Activated CD4-positive, alpha-beta T cell treated with anti-CD3 and anti-CD28 coated beads, Interleukin-2, Interleukin-4, amounts not matched to agents 100 ng/mL and 50 ng/mL, durations not matched to agents 16 hours and 8 hours (primary cell): ENCODE data around the gene TMEM170A.
"Not testable (repeated sequence)": the region's sequence is repeated elsewhere in the genome, so short reads cannot be mapped to it uniquely, and the experiment has no call there.

Experiments
- DNase-seq: peaks from one replicate; pipeline ENCODE4 v3.0.0-alpha.2; 2020; ENCODE audit warnings: low spot score

The TMEM170A gene

DNA sequence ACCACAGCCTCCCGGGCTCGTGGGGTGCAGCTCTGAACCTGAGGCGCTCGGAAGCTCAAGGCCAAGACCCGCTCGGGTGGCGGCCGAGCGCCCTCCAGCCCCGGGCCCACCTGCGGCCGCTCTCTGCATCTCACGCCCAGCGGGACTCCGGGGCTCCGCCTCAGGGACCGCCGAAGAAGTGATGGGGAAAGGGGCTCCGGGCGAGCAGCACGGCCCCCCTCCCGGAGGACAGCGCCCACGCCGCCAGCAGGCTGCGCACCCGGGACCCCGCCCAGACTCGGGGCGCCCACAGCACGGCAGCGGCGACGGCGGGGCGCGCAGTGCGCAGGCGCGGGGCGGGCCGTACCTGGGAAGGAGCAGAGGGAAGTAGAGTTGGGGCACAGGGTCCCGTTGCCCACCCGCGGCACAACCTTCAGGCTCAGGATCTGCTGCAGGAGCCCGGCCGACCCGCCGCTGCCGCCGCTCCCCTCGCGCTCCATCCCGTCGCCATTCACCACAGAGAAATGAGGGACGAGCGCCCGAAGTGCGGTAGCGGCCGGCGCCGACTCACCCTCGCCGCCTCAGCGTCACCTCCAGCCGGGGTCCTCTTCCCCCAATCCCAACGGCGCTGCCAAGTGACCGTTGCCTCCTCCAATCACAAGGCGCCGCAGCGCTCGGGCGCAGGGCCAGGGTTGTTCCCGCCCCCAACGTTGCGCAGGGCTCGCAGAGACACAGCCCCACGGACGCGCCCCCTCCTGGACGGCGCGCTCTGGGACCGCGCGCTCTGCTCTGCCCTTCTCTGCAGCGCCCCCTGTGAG is at the start of gene TMEM170A:
Gene TMEM170A (minus strand): TSS at position 568 of the 797 bp plus-strand sequence. CDS start 89 bp downstream, at position 479.
- DNase-seq: peak; percentile 99

DNA sequence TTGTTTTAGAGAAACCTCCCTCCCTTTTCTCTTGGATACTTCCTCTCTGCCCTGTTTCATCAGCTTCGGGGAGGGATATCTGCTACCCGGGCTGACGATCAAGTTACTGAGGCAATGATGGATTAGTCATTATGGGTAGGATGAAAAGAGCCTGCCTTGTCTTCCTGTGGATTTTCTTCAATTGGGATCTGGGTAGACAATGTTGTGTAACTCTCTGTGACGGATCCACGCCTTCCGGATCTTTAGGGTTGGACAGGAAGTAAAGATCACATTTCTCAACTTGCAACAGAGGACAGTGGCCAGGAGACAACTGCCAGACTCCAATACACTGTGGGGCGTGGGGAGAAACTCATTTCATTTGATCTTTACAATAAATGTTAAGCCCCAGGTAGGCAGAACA is 42.1 kb upstream of the TMEM170A start:
- no peak for DNase-seq

GRCh38 chr16:75506107-75506506 is 41.6 kb upstream of the TMEM170A start:
- no peak for DNase-seq

- DNase-seq: no peak
Measured at GRCh38 chr16:75503801-75504200, 39.3 kb upstream of the TMEM170A start.

GRCh38 chr16:75502916-75503605 is 38.6 kb upstream of the TMEM170A start:
- no peak for DNase-seq

DNA sequence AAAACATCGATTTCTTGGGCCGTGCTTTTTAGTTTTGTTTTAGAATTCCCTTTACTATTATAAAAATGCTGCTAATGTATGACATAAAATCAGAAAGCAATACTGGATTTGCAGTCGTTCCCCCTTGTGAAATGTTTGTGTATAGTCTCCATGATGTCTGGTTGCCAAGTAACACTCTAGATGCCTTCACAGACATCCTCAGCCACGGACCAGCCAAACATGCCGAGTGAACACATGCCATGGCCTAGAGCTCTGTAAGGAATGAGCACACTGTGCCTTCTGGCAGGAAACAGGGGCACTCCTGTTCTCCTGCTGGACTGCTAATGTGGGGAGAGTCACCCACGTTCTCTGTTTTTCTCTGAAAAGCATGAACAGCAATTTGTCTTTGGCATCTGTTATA is 37.3 kb upstream of the TMEM170A start:
- DNase-seq: not testable (repeated sequence)

- no peak for DNase-seq
Measured at GRCh38 chr16:75501359-75501758, 36.9 kb upstream of the TMEM170A start.

DNA sequence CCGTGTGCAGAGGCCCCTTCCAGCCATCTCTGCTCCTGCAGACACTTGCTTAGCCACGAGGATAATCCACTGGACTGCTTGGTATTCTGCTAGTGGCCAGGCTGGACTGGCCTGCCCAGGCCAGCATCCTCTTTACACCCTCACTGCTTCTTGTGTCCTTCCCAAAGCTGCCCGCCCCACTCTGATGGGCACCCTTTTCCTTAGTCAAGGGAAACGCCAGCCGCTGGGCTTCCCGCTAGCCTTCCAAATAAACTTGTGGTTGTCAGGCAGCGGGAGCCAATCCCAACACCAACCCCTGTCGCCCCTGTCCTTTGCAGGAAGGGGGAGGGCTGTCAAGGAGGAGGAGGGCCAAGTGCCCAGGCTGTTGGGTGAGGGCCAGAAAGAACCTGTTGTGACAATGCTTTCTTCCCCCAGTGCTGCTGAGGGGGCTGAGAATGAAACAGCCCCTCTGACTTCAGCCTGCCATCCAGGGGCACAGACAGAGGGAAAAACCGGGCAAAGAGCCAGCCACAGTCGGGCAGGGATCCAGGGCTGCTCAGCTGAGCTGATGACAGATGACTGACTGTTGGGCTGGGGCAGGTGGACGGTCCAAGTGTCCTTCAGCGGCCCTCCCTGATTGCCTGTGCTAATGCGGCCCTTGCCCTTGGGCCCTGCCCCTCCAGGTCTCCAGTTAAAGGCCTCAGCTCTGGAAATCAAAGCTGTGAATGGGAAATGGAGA is 34.3 kb upstream of the TMEM170A start:
- DNase-seq: not testable (repeated sequence)

- no peak for DNase-seq
Measured at GRCh38 chr16:75497558-75497957, 33.1 kb upstream of the TMEM170A start.

- no peak for DNase-seq
Measured at GRCh38 chr16:75495076-75495674, 30.7 kb upstream of the TMEM170A start, which contains the start of gene CHST6. Gene CHST6 (minus strand): TSS chr16:75495441. CDS start chr16:75479828, 15,613 bp downstream.

- no peak for DNase-seq
Measured at GRCh38 chr16:75494661-75495075, 30.2 kb upstream of the TMEM170A start.

DNA sequence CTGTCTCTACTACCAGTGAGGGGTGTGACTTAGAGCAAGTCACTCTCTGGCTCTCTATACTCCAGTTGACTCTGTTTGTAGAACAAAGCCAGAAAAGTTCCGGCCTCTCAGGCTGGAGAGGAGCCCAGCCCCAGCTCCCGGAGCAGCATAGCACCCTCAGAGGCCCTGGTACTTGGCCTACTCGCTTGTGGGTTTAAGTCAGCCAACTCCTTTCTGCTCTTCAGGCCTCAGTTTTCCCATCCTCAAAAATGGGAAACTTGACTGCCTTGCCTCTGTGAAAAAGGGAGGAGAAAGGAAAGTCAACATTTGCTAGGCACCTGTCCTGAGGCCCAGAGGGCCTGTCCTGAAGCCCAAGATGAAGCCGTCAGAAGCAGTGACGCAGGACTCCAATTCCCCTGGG is 29.7 kb upstream of the TMEM170A start:
- DNase-seq: no peak

DNA sequence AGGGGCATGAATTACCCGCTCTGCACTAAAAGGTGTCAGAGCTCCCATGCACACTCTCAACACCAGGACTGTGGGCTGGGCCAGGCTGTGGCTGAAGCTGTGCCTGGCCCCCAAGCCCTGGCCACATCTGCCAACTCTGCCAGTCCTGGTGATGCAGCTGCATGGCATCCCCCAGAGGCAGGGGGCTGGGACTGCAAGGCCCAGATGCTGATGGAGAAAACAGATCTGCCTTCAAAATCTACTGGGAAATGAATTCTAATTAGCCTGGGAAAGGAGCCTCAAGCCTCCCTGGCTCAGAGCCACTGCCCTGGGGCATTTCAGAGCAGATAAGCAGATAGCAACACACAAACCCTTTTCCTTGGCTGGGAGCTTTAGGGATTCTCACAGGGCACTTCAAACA is 27.4 kb upstream of the TMEM170A start:
- no peak for DNase-seq

GRCh38 chr16:75488322-75488721 is 23.8 kb upstream of the TMEM170A start:
- DNase-seq: no peak

GRCh38 chr16:75486676-75487313 is 22.3 kb upstream of the TMEM170A start:
- no peak for DNase-seq

DNA sequence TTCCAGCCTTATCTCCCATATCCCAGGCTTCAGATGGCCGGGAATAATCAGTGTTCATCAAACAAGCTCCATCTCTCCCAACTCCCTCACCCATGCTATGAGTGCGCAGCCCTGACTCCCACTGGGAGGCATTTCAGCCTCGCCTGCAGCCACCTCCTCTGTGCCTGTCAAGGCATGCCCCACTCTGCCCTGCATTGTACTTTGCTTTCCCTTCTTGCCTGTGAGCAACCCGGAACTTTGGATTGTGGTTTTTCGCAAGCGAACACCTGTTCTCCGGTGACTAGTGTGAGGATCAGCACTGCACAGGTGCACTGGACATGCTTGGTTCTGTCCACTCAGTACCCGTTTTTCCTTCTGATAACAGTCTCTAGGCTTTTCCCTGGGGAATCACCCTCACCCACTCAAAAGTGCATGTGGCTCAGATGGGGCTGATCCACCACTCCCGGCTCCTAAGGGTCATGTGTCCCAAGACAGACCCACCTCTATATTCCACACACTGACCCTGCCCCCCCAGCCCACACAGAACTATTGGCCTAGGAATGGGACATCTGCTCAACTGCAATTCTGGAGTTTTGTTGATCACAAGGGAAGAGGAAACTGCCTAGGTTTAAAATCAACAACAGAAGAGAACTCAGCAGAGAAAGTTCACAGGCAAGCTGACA is 21.7 kb upstream of the TMEM170A start:
- no peak for DNase-seq

DNA sequence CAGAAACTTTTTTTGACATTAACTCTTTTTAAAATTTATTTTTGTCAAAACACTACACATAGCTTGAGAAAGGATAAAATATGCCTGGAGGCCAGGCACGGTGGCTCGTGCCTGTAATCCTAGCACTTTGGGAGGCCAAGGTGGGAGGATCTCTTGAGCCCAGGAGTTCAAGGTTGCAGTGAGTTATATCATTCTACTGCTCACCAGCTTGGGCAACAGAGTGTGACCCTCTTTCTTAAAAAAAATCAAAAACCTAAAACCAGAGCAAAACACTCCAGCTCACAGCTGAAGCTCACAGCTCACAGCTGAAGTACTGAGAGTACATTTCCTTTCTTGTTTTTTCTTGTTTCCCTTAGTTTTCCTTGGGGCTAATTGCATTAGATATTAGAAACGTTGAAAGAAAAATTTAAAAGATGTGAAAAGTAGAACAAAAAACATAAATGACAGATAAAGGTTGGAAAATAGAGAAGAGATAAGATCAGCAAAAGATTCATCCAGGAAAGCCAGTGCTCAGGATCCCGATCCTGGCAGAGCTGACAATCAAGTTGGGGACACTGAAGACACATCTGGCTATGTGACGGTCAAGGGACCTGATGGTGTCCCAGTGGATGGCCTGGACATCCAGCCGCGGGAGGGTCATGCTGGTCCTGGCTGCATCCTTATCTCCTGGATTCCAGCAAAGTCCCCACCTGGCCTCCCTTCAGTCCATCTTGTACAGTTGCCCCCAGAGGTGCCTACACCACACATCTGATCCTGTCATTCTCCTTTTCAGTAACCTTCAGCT is 20.9 kb upstream of the TMEM170A start:
- no peak for DNase-seq

- DNase-seq: no peak
Measured at GRCh38 chr16:75483222-75483621, 18.7 kb upstream of the TMEM170A start.

DNA sequence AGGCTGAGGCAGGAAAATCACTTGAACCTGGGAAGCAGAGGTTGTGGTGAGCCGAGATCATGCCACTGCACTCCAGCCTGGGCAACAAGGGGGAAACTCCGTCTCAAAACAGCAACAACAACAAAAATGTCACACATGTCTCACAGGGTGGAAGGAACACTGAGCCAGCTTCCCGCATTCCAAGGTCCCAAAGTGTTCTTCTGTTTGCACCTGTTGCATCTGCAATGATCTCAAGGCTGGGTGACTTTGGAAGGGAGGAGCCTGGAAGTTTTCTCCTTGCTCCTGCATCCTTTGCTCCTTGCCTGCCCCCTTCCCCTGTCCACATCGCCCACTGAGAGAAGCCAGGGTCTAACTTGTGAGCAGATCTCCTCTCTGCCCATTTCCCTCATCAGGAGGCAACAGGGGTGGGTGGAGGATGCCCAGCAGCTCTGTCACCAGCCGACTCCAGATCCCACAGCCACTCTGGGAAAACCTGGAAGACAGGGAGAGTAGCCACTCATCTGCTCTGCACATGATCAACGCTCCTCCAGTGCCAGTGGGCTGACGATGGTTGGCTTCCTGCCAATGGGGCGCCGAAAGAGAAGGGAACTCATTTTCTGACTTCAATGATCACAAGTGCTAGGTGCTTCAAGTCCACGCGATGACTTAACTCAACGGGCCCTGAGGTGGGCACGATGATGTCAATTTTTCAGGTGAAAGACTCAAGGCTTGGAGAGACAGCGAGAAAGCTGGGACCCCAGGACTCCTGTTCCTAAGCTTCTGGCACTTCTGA is 18.1 kb upstream of the TMEM170A start:
- DNase-seq: no peak

- no peak for DNase-seq
Measured at GRCh38 chr16:75481475-75481874, 17.0 kb upstream of the TMEM170A start.
